ENCODE measurements around the gene PGLYRP3.
"Not testable (repeated sequence)": the region's sequence is repeated elsewhere in the genome, so short reads cannot be mapped to it uniquely, and the experiment has no call there.

PGLYRP3 gene

GRCh38 chr1:153348511-153349362, 36.0 kb upstream of the PGLYRP3 start, which contains the start of gene PGLYRP4:
Gene PGLYRP4 (minus strand): TSS chr1:153348841. CDS start chr1:153347932, 909 bp downstream.
- no peak for FAIRE-seq

- no peak for FAIRE-seq
Measured at GRCh38 chr1:153347856-153348255, 35.1 kb upstream of the PGLYRP3 start.

- FAIRE-seq = not testable (repeated sequence)
Measured at GRCh38 chr1:153347049-153347448, 34.3 kb upstream of the PGLYRP3 start.

- FAIRE-seq = no peak
Measured at GRCh38 chr1:153346077-153346723, 33.4 kb upstream of the PGLYRP3 start.

GRCh38 chr1:153345187-153346076, 32.7 kb upstream of the PGLYRP3 start:
- FAIRE-seq = no peak

GRCh38 chr1:153344718-153345025, 31.9 kb upstream of the PGLYRP3 start:
- FAIRE-seq = no peak

GRCh38 chr1:153343811-153344717, 31.3 kb upstream of the PGLYRP3 start:
- no peak for FAIRE-seq

GRCh38 chr1:153343040-153343681, 30.4 kb upstream of the PGLYRP3 start:
- no peak for FAIRE-seq

- FAIRE-seq = no peak
Measured at GRCh38 chr1:153342178-153342577, 29.4 kb upstream of the PGLYRP3 start.

GRCh38 chr1:153341431-153341934, 28.7 kb upstream of the PGLYRP3 start:
- no peak for FAIRE-seq

GRCh38 chr1:153340356-153340755, 27.6 kb upstream of the PGLYRP3 start:
- no peak for FAIRE-seq

- FAIRE-seq = no peak
Measured at GRCh38 chr1:153339802-153340201, 27.1 kb upstream of the PGLYRP3 start.

GRCh38 chr1:153337980-153338853, 25.5 kb upstream of the PGLYRP3 start:
- no peak for FAIRE-seq

- no peak for FAIRE-seq
Measured at GRCh38 chr1:153336650-153337049, 23.9 kb upstream of the PGLYRP3 start.

GRCh38 chr1:153333902-153334301, 21.1 kb upstream of the PGLYRP3 start:
- FAIRE-seq = no peak

- FAIRE-seq = no peak
Measured at GRCh38 chr1:153324912-153325311, 12.2 kb upstream of the PGLYRP3 start.

GRCh38 chr1:153322568-153322967, 9.8 kb upstream of the PGLYRP3 start:
- FAIRE-seq = no peak

GRCh38 chr1:153318145-153318544, 5.4 kb upstream of the PGLYRP3 start:
- not testable (repeated sequence) for FAIRE-seq

- FAIRE-seq = not testable (repeated sequence)
Measured at GRCh38 chr1:153316013-153316412, 3.3 kb upstream of the PGLYRP3 start.

GRCh38 chr1:153314388-153314787, 1.6 kb upstream of the PGLYRP3 start:
- not testable (repeated sequence) for FAIRE-seq

Data from colon (tissue), 2 donors.